ENCODE measurements around the gene ATP8A2.

- TF ChIP-seq CTCF (IDR thresholded peaks at IDR 0.05) (no peak), POLR2AphosphoS5 (IDR thresholded peaks at IDR 0.05) (no peak), POLR2A (IDR thresholded peaks at IDR 0.05) (no peak)
These were observed 319.9 kb downstream of the ATP8A2 start for GRCh38 chr13:25691654-25692053.
